ENCODE results near the gene HTT-AS.

The HTT-AS gene

GRCh38 chr4:3074846-3075651, 711 bp upstream of the HTT-AS start:
- no peak for TF ChIP-seq ZFX (IDR thresholded peaks at IDR 0.05; ENCODE audit: borderline replicate concordance)
- TF ChIP-seq CTCF (IDR thresholded peaks at IDR 0.05) = no peak
- H3K27ac ChIP-seq = peak overlapping the region; percentile 76

- H3K27ac ChIP-seq = peak overlapping the region; percentile 51
- no peak for TF ChIP-seq ZFX (IDR thresholded peaks at IDR 0.05; ENCODE audit: borderline replicate concordance)
- peak; percentile 22; the same call in 1 of the 2 replicates for TF ChIP-seq CTCF (IDR thresholded peaks at IDR 0.05)
Observed at GRCh38 chr4:3073158-3074077, 920 bp downstream of the HTT-AS start.

- H3K27ac ChIP-seq = no peak overlapping the region
- TF ChIP-seq ZFX (IDR thresholded peaks at IDR 0.05; ENCODE audit: borderline replicate concordance) (no peak), CTCF (IDR thresholded peaks at IDR 0.05) (no peak)
Observed at GRCh38 chr4:3071811-3072210, 2.5 kb downstream of the HTT-AS start.

- TF ChIP-seq CTCF (IDR thresholded peaks at IDR 0.05) (no peak), ZFX (IDR thresholded peaks at IDR 0.05; ENCODE audit: borderline replicate concordance) (no peak)
- no peak overlapping the region for H3K27ac ChIP-seq
Observed at GRCh38 chr4:3070709-3071500, 3.4 kb downstream of the HTT-AS start.

- TF ChIP-seq ZFX (IDR thresholded peaks at IDR 0.05; ENCODE audit: borderline replicate concordance) (no peak), CTCF (IDR thresholded peaks at IDR 0.05) (no peak)
- no peak overlapping the region for H3K27ac ChIP-seq
Observed at GRCh38 chr4:3069661-3070199, 4.6 kb downstream of the HTT-AS start.

- TF ChIP-seq ZFX (IDR thresholded peaks at IDR 0.05; ENCODE audit: borderline replicate concordance) (no peak), CTCF (IDR thresholded peaks at IDR 0.05) (no peak)
- no peak overlapping the region for H3K27ac ChIP-seq
Observed at GRCh38 chr4:3067473-3068001, 6.8 kb downstream of the HTT-AS start.
